HG03442 (cell line): ENCODE data around the gene KCNH6.

Source experiments
- ATAC-seq: cut with Tn5 transposase; IDR thresholded peaks from one replicate; pipeline ENCODE4 v1.9.1; 2021; ENCODE audit warnings: mild to moderate bottlenecking, moderate library complexity; ENCODE audit not compliant: unreplicated experiment

The KCNH6 gene

GRCh38 chr17:63505341-63505740 lies 17.8 kb upstream of the KCNH6 start:
- no peak for ATAC-seq

GRCh38 chr17:63506627-63507026 lies 16.5 kb upstream of the KCNH6 start:
- ATAC-seq, result no peak

DNA sequence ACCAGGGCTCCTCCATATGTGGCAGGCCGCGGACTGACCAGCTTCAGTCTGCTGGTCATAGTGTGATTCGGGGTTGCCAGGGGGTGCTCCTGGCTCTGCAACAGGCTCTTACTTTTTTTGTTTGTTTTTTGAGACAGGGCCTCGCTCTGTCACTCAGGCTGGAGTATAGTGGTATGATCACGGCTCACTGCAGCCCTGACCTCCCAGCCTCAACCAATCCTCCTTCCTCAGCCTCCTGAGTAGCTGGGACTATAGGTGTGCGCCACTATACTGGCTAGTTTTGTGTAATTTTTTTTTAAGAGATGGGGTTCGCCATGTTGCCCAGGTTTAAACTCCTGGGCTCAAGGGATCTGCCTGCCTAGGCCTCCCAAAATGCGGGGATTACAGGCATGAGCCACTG lies 11.8 kb upstream of the KCNH6 start:
- no peak for ATAC-seq

DNA sequence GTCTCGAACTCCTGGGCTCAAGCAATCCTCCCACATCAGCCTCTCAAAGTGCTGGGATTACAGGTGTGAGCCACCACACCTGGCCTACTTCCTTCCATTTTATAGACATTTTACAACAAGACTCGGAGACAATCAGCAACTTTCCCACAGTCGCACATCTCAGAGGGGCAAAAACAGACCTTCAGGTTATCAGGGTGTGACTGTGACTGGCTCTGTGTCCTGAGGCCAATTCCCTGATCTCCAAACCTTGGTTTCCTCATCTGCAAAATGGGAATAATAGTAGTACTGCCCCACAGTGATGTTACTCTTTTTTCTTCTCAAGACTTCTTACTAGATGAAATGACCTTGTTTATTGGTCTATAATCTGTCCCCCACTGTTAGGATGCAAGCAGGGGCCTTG lies 10.8 kb upstream of the KCNH6 start:
- ATAC-seq, result no peak

DNA sequence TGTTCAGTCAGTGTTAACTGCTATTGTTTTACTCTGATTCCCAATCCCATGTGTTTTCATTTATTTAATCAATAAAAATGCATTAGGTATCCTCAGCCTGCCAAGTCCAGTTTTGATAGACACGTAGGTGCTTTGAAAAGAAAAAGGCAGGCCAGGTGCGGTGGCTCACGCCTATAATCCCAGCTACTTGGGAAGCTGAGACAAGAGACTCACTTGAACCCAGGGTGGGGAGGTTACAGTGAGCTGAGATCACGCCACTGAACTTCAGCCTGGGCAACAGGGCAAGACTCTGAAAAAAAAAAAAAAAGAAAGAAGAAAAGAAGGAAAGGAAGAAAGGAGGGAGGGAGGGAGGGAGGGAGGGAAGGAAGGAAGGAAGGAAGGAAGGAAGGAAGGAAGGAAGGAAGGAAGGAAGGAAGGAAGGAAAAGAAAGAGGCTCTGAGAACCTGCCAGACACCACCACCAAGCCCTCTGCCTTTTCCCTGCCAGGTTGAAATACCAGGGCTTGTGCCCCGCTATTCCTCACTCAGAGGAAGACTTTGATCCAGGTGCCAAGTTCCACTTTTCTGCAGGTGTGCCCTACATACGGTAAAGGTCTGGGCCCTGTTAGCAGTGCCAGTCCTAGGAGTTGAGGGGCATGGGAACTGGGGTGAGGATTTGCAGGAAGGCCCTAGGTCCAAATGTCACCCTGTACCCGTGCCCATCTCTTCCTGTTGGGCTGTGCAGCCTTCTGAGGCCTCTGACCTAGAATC lies 10.1 kb upstream of the KCNH6 start:
- no peak for ATAC-seq

DNA sequence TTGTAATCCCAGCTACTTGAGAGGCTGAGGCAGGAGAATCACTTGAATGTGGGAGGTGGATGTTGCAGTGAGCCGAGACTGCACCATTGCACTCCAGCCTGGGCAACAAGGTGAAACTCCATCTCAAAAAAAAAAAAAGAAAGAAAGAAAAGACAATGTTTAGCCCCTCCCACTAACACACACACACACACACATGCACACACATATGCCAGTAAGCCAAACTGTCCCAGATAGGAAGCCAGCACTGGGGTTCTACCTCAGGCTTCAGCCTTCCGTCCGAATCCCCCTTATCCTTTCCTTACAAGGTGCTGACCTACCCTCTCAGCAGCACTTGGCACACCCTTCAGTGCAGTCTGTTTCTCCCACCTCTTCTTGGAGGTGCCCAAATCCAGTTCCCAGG lies 8.7 kb upstream of the KCNH6 start:
- ATAC-seq, result no peak

- ATAC-seq, result no peak
Observed at GRCh38 chr17:63514974-63515373, 8.2 kb upstream of the KCNH6 start.

DNA sequence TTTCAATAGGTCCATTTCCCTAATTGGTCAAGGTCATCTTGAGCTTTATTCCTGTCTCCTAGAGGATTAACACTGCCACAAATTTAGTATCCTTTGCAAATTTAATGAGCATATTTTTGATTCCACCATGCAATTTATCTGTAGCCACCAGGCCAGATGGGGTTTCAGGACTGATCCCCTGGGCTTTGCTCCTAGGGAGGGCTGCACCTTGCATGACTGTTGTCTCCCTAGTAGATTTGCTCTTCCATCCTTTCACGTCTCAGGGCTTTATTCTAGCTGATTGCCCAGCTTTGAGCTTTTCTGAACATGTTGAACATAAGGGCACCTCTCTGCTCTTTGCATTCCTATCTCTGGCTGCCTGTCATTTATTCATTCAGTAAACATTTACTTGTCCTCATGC lies 7.7 kb upstream of the KCNH6 start:
- ATAC-seq, result no peak

- peak; percentile 41 for ATAC-seq
Observed at GRCh38 chr17:63516910-63517824, 6.0 kb upstream of the KCNH6 start.

DNA sequence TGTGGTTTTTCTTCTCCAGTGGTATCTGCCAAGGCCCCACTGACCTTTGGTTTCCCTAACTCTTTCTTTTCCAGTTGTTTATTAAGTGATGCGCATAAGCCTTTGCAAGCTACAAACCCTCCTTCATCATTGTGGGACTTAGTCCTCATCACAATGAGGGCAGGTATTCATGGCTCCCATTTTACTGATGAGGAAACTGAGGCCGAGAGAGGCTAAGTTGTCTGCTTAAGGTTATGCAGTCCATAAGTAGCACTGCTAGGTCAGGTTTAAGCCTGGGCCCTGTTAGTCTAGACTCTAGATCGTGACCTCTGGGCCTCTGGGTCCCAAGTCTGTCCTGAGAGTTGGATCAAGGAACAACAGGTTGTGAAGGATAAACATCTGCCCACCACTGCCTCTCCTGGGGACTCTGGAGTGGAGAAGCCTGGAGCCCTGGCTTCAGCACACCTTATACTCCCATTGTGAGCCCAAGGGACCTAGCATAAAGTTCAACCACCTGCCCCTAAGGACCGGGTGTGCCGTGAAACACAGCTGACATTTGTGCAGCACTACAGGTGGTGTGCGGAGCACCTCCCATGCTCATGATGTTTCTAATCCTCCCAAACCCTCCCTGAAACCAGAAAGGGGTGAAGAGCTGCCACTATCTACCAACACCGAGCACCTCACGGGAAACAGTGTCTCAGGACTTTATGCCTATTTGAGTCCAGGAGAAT lies 5.2 kb upstream of the KCNH6 start:
- ATAC-seq, result no peak

GRCh38 chr17:63519116-63519881 lies 3.9 kb upstream of the KCNH6 start:
- no peak for ATAC-seq

DNA sequence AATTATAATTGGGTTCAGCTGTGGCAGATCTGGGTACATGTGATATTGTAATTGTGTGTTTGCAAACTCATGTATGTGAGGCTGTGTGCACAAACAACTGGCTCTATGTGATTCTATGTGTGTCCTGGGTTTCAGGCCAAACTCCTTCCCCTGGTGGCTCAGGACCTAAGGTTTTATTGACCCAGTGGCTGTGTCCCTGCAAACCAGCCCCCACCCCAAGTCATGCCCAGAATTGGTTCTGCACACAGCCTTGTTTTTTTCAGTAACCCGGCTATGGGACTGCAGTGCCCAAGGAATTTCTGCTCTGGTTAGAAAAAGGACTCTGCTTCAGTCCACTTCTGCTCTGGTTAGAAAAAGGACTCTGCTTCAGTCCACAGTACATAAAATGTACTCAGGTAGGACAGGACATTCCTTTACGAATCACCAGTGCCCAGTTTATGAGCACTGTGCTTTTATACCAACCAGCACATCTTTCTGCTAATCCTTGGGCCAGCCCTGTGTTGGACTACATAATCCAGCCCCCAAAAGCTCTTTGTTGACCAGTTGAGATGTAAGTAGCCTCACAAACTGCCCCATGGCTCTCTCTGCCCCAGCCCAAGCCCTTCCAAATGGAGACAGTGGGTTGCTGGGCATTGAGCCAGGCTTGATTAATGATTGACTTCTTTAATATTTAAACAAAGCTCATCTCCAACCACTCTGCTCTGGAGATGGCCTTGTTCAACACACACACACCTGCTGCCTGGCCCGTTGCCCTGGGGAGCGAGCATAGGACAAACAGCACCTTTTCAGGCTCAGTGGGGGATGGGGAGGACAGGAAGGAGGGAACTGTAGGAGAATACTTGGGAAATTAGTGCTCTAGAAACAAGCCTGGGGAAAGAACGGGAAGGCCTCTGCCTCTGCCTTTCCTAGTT lies 2.9 kb upstream of the KCNH6 start:
- ATAC-seq, result no peak

DNA sequence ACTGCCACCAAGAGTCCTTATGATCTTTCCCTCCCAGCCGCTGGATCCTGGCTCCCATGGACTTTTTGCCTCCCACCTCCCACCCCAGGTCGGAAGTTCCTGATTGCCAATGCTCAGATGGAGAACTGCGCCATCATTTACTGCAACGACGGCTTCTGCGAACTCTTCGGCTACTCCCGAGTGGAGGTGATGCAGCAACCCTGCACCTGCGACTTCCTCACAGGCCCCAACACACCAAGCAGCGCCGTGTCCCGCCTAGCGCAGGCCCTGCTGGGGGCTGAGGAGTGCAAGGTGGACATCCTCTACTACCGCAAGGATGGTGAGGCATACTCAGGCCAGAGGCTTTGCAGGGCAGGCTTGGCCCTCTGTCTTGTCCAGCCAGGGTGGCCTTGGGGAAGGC lies 893 bp downstream of the KCNH6 start:
- ATAC-seq, result no peak

DNA sequence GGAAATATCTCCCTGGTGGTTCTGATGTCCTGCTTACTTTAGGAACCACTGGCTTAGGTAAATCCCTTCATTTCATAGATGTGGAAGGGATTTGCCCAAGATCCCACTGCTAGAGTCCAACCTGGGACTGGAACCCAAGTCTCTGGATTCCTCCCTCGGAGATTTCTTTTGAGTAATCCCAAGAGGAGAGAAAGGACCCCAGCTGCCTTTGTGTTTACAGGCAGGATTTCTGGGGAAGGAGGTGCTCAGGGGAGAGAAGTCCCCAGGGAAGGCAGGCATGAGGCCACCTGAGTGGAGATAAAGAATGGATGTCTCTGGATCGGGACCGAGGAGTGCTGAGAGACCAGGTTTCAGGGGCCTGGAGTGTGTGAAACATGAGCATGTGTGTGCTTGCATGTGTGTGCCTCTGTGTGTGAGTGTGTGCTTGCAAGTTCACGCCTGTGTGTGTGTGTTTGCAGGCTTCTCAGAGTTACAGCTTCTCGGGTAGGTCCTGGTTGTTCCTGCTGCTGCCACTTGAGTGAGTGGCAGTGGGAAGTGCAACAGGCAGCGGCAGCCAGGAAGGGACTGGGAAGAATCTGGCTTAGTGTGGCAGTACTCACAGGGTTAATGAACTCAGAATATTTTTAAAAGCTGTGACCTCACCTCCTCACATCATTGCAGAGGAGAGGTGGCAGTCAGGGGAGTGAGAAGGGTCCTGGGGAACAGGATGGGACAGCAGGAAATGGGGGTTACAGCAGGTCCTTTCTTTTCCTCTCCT lies 2.2 kb downstream of the KCNH6 start:
- ATAC-seq, result no peak

DNA sequence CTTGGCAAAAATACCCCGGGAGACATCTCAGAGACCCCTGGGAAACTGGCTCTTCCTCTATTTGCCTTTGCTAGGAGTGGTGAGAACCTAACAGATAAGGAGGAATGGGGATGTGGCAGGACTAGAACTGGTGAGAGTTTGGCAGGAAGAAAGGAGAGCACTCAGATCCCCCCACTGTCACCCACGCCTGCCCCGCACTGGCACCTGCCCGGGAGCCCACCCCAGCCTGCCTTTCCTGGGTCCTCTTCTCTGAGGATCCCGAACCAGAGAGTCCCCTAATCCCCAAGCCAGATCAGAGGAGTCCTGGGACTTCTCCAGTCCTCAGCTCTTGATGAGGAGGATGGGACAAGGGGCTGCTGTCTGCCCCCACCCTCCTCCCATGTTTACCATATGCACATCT lies 3.7 kb downstream of the KCNH6 start:
- no peak for ATAC-seq

GRCh38 chr17:63528183-63528582 lies 5.0 kb downstream of the KCNH6 start:
- no peak for ATAC-seq

DNA sequence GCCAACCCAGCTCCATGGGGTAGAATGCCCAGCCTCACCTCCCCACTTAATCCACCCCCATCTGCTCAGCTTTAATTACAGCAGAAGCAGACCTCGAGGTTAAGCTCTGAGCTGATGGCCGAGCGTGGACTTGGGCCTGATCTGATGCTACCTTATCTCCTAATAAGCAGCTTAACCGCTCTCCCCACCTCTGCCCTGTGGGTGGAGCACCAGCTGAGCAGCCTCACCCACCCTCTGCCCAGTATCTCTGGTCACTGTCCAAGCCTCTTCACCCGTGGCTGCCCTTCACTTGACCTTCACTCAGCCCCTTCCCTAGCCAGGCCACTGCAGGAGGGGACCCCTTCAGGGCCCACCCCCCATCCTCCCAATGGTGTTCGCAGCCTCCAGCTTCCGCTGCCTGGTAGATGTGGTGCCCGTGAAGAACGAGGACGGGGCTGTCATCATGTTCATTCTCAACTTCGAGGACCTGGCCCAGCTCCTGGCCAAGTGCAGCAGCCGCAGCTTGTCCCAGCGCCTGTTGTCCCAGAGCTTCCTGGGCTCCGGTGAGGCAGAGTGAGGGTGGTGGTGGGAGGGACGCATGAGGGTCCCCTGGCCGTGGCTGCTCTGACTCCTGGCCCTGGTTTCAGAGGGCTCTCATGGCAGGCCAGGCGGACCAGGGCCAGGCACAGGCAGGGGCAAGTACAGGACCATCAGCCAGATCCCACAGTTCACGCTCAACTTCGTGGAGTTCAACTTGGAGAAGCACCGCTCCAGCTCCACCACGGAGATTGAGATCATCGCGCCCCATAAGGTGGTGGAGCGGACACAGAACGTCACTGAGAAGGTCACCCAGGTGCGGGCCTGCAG lies 6.8 kb downstream of the KCNH6 start:
- no peak for ATAC-seq

GRCh38 chr17:63530557-63531021 lies 7.4 kb downstream of the KCNH6 start:
- ATAC-seq, result no peak
